Adrenal gland (tissue), 12 donors: Measurements from ENCODE around the gene ROM1. TPM values are rescaled to one million over a fixed set of nuclear protein-coding genes. Genes with fewer than 3 reads are reported as not detected.

ENCODE experiments used
- DNase-seq, 7 donors: peaks; one replicate each; pipeline ENCODE4 v3.0.0-alpha.2; 2019 to 2020
- H3K27ac ChIP-seq, 5 donors: fragments of 200-600 bp; sonication (generic) in 4 of 5; 1 replicate in 3 of 5; 2 replicates in 2 of 5; pipeline versions ENCODE4 v1.5.1 to v1.8.0; 2016 to 2020; ENCODE audit warnings: mild to moderate bottlenecking in 1 of 5
- H3K27me3 ChIP-seq: fragments of 200-600 bp; 2 replicates; pipeline ENCODE4 v1.8.0; 2021
- H3K36me3 ChIP-seq, 2 donors: fragments of 200-600 bp; replicated peaks in 1 of 2; 1 replicate in 1 of 2; 2 replicates in 1 of 2; pipeline versions ENCODE4 v1.5.1 to v1.8.0; 2018 to 2022
- H3K4me1 ChIP-seq, 2 donors: fragments of 200-600 bp; replicated peaks in 1 of 2; 1 replicate in 1 of 2; 2 replicates in 1 of 2; pipeline versions ENCODE4 v1.5.1 to v1.8.0; 2018 to 2021
- H3K4me3 ChIP-seq, 4 donors: fragments of 200-600 bp; sonication (generic) in 3 of 4; one replicate each; pipeline ENCODE4 v1.5.1; 2016 to 2018
- H3K9me3 ChIP-seq, 3 donors: fragments of 200-600 bp; sonication (generic) in 1 of 3; replicated peaks in 1 of 3; 1 replicate in 2 of 3; 2 replicates in 1 of 3; pipeline versions ENCODE4 v1.5.1 to v1.8.0; 2016 to 2021
- CTCF ChIP-seq, 6 experiments: fragments of 450-650 bp in 4 of 6; fragments of 200-600 bp in 2 of 6; sonication (generic) in 1 of 6; IDR thresholded peaks; 1 replicate in 5 of 6; 2 replicates in 1 of 6; pipeline versions ENCODE4 v1.5.1 to v1.8.0; 2016 to 2021; ENCODE audit warnings: antibody characterized with exemption in 6 of 6, mild to moderate bottlenecking in 2 of 6, moderate library complexity in 1 of 6
- POLR2A ChIP-seq, 2 donors: fragments of 450-650 bp; IDR thresholded peaks; one replicate each; pipeline ENCODE4 v1.6.1; 2017; ENCODE audit warnings: antibody characterized with exemption in 2 of 2, mild to moderate bottlenecking in 2 of 2, moderate library complexity in 1 of 2
- WGBS, 4 donors: extraction: QIAGEN DNeasy Blood & Tissue Kit in 2 of 4; methylation state at CpG; one replicate each; pipeline versions ENCODE4 v1.1.5 to v1.1.7; 2013 to 2017; 5-methylcytosine and 5-hydroxymethylcytosine counted together
- intact Hi-C, 2 donors: fragments of 100-400 bp; cut with DNase I; formaldehyde crosslinking; loops; one replicate each; pipeline versions ENCODE4 v1.14.1 to v1.15.0; 2022 to 2023
- polyA plus RNA-seq, 3 donors: library from polyadenylated mRNA; stranded (reverse); fragments of 200-250 nt in 2 of 3; fragments of 350-450 nt in 1 of 3; fragmentation: Illumina TruSeq in 1 of 3; extraction: RNeasy Lipid Tissue Mini Kit (QIAGEN cat#74804) in 1 of 3; gene quantifications; one replicate each; pipeline ENCODE4 v1.2.3, GENCODE V29; 2013 to 2014
- total RNA-seq, 9 donors: library from RNA; depleted of rRNA in 4 of 9; stranded (reverse); fragments of >200 nt in 4 of 9; fragments of 120-200 nt in 1 of 9; fragmentation: NEBNext Ultra II Directional in 1 of 9; extraction: Animal tissue kit (Norgen Biotek cat#: 25700) in 1 of 9; gene quantifications; one replicate each; pipeline versions ENCODE4 v1.1.0 to v1.2.4, GENCODE V29; 2013 to 2023
- donor health status: healthy with polysubstance abuse.
- donor health status: Bipolar disorder and iron deficiency.
- donor health status: DM: yes; HTN: yes; CAD: no.
- donor health status: DM: no; HTN: no; CAD: no.
- donor health status: DM: no; HTN: no; CAD: no.
- donor health status: DM: yes; HTN: yes; CAD: no.

The ROM1 gene
- total and polyA plus RNA-seq, 12 donors = 1.6 to 22.3 (median 5.3) TPM

DNA sequence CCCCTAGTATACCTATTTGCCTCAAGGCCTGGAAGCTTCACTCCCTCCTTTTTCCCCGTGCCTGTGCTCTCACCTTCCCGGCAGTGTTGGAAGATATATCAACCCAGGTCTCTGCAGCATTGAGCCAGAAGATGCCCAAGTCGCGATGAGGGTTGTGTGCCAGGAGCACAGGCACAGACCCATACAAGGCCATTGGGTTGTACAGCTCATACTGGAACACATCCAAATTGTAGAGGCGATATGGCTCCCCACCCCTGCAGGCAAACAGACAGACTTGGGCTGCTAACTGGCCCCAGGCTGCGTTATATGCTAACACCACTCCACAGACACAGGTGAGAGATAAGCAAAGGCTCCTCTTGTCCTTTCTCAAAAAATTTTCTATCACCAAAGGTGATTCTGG lies 19.4 kb downstream of the ROM1 start:
- H3K9me3 ChIP-seq = no peaks in the 10 kb centered on the region
- TF ChIP-seq CTCF (IDR thresholded peaks at IDR 0.05) (no peak), POLR2A (IDR thresholded peaks at IDR 0.05) (no peak)
- no peaks in the 10 kb centered on the region for H3K4me1 ChIP-seq
- DNase-seq = peak in 2 of 7 donors; percentile 29 to 75
- intact Hi-C loops = no loop called here
- 47 to 80% (median 55%) methylated on average over 2 to 6 of the region's 6 CpGs for WGBS, 4 donors
- no peaks in the 10 kb centered on the region for H3K27me3 ChIP-seq
- H3K4me3 ChIP-seq = no peak overlapping the region
- H3K36me3 ChIP-seq = peaks cover 0 to 100% of the 10 kb centered on the region in 2 donors
- H3K27ac ChIP-seq = no peak overlapping the region

DNA sequence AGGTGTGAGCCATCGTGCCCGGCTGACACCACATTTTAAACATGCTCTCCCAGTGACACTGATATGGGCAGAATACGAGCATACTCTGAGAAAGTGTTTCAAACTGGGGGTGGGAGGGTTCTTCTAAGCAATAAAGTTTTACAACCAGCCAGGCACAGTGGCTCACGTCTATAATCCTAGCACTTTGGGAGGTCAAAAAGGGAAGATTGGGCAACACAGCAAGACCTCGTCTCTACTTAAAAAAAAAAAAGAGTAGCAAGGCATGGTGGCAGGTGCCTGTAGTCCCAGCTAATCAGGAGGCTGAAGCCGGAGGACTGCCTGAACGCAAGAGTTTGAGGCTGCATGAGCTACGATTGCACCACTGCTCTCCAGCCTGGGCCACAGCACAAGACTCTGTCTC lies 31.2 kb downstream of the ROM1 start:
- no peak for DNase-seq
- Histone ChIP-seq H3K4me1 (peaks cover 11 to 23% of the 10 kb centered on the region in 2 donors), H3K36me3 (peaks cover 0 to 35% of the 10 kb centered on the region in 2 donors), H3K27me3 (no peaks in the 10 kb centered on the region), H3K27ac (no peak overlapping the region), H3K4me3 (no peak overlapping the region), H3K9me3 (no peaks in the 10 kb centered on the region)
- intact Hi-C loops = no loop called here
- WGBS, 4 donors = 79 to 85% (median 81%) methylated on average over 8 of the region's 8 CpGs
- TF ChIP-seq POLR2A (IDR thresholded peaks at IDR 0.05) (no peak), CTCF (IDR thresholded peaks at IDR 0.05) (no peak)

- H3K9me3 ChIP-seq = no peaks in the 10 kb centered on the region
- DNase-seq = no peak
- peak overlapping the region in 4 of 5 donors; percentile 90 to 95 (median 92) for H3K27ac ChIP-seq
- intact Hi-C loops = no loop called here
- H3K27me3 ChIP-seq = no peaks in the 10 kb centered on the region
- H3K4me3 ChIP-seq = peak overlapping the region in 3 of 4 donors; percentile 75 to 91 (median 79)
- 10 to 17% (median 13%) methylated on average over 11 of the region's 11 CpGs for WGBS, 4 donors
- TF ChIP-seq POLR2A (IDR thresholded peaks at IDR 0.05) (no peak), CTCF (IDR thresholded peaks at IDR 0.05) (no peak)
- peaks cover 0 to 34% of the 10 kb centered on the region in 2 donors for H3K36me3 ChIP-seq
- H3K4me1 ChIP-seq = peaks cover 11 to 23% of the 10 kb centered on the region in 2 donors
Observed at GRCh38 chr11:62645671-62645945, 32.6 kb downstream of the ROM1 start.

GRCh38 chr11:62645946-62646824 lies 33.1 kb downstream of the ROM1 start, which contains the start of gene GANAB:
Gene GANAB (minus strand): TSS chr11:62646613. CDS start chr11:62646599, 14 bp downstream.
- peak in 1 of 6 experiments; percentile 3 for TF ChIP-seq CTCF (IDR thresholded peaks at IDR 0.05)
- TF ChIP-seq POLR2A (IDR thresholded peaks at IDR 0.05) = peak; percentile 77 to 88
- Histone ChIP-seq H3K4me3 (peak within 1 kb of the TSS; percentile 75 to 98 (median 85)), H3K4me1 (peaks cover 11 to 23% of the 10 kb centered on the region in 2 donors), H3K9me3 (no peaks in the 10 kb centered on the region), H3K27me3 (no peaks in the 10 kb centered on the region), H3K36me3 (peaks cover 0 to 34% of the 10 kb centered on the region in 2 donors), H3K27ac (peak within 1 kb of the TSS; percentile 82 to 95 (median 90))
- intact Hi-C loops = no loop called here
- 0% methylated on average over 28 to 73 of the region's 73 CpGs for WGBS, 4 donors
- DNase-seq = peak; percentile 99 to 100 (median 100)
